ENCODE measurements around the gene HOXB13. TPM values are rescaled to one million over a fixed set of nuclear protein-coding genes. Genes with fewer than 3 reads are reported as not detected.

Gene HOXB13
- total RNA-seq, 2 experiments from 2014 or later: not detected

DNA sequence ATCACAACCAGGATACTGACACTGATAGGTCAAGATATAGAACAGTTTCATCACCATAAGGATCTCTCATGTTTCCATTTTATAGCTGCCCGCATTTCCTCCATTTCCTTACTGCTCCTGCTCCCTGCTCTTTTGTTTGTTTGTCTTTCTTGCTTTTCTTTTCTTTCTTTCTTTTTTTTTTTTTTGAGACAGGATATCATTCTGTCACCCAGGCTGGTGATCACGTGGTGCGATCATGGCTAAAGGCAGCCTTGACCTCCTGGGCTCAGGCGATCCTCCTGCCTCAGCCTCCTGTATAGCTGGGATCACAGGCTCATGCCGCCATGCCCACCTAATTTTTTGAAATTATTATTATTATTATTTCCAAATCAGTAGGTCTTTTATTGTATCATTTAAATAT is 37.9 kb downstream of the HOXB13 start:
- CTCF ChIA-PET (ENCODE audit: unreplicated experiment): no interaction called here
- no peaks in the 10 kb centered on the region for H3K4me1 ChIP-seq (ENCODE audit: insufficient read depth, low read length, poor library complexity, severe bottlenecking)

GRCh38 chr17:48681609-48682008 is 46.9 kb downstream of the HOXB13 start:
- Histone ChIP-seq H3K9me3 (ENCODE audit: low read length) (no peaks in the 10 kb centered on the region), H4K20me1 (ENCODE audit: insufficient read depth, low read length) (no peaks in the 10 kb centered on the region), H3K36me3 (ENCODE audit: insufficient read depth, low read length) (no peaks in the 10 kb centered on the region), H3K9me2 (ENCODE audit: insufficient read depth, low read length) (no peaks in the 10 kb centered on the region), H3K4me2 (ENCODE audit: low read length) (no peak overlapping the region), H3K4me1 (ENCODE audit: insufficient read depth, low read length, poor library complexity, severe bottlenecking) (no peaks in the 10 kb centered on the region), H3K4me3 (ENCODE audit: low read depth, low read length, poor library complexity, severe bottlenecking) (no peak overlapping the region), H3K27ac (ENCODE audit: low read depth, low read length, poor library complexity, severe bottlenecking) (no peak overlapping the region), H3K79me2 (ENCODE audit: insufficient read depth, low read depth, low read length) (no peaks in the 10 kb centered on the region), H2AFZ (ENCODE audit: low read length) (no peak overlapping the region)
- no peak for TF ChIP-seq EZH2phosphoT487 (IDR thresholded peaks at IDR 0.05; ENCODE audit: borderline replicate concordance, low read depth, low read length)
- TF ChIP-seq, protein P1, sequence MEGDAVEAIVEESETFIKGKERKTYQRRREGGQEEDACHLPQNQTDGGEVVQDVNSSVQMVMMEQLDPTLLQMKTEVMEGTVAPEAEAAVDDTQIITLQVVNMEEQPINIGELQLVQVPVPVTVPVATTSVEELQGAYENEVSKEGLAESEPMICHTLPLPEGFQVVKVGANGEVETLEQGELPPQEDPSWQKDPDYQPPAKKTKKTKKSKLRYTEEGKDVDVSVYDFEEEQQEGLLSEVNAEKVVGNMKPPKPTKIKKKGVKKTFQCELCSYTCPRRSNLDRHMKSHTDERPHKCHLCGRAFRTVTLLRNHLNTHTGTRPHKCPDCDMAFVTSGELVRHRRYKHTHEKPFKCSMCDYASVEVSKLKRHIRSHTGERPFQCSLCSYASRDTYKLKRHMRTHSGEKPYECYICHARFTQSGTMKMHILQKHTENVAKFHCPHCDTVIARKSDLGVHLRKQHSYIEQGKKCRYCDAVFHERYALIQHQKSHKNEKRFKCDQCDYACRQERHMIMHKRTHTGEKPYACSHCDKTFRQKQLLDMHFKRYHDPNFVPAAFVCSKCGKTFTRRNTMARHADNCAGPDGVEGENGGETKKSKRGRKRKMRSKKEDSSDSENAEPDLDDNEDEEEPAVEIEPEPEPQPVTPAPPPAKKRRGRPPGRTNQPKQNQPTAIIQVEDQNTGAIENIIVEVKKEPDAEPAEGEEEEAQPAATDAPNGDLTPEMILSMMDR (conservative IDR thresholded peaks at IDR 0.05; ENCODE audit: low read length): no peak
- no peak for DNase-seq (ENCODE audit: low spot score)
- POLR2A ChIA-PET: interaction anchor here (0.7 kb wide), 1 partner anchor 118 kb away, joined by 3 read pairs; no protein-coding TSS in a partner anchor
- CTCF ChIA-PET (ENCODE audit: unreplicated experiment): no interaction called here
- intact Hi-C loops (cut with micrococcal nuclease; ENCODE audit: unreplicated experiment): no loop called here
- no TSS peak for BruUV-seq (replicated peaks)

More for the DNA sequence above, 37.9 kb downstream of the HOXB13 start:
- TF ChIP-seq EZH2phosphoT487 (IDR thresholded peaks at IDR 0.05; ENCODE audit: borderline replicate concordance, low read depth, low read length): no peak
- TF ChIP-seq, protein P1 (conservative IDR thresholded peaks at IDR 0.05; ENCODE audit: low read length): no peak
- POLR2A ChIA-PET: no interaction called here
- DNase-seq (ENCODE audit: low spot score): no peak
- Histone ChIP-seq H3K79me2 (ENCODE audit: insufficient read depth, low read depth, low read length) (no peaks in the 10 kb centered on the region), H2AFZ (ENCODE audit: low read length) (no peak overlapping the region), H3K9me3 (ENCODE audit: low read length) (no peaks in the 10 kb centered on the region), H3K36me3 (ENCODE audit: insufficient read depth, low read length) (no peaks in the 10 kb centered on the region), H3K9me2 (ENCODE audit: insufficient read depth, low read length) (no peaks in the 10 kb centered on the region), H3K27ac (ENCODE audit: low read depth, low read length, poor library complexity, severe bottlenecking) (no peak overlapping the region), H3K4me3 (ENCODE audit: low read depth, low read length, poor library complexity, severe bottlenecking) (no peak overlapping the region), H4K20me1 (ENCODE audit: insufficient read depth, low read length) (no peaks in the 10 kb centered on the region), H3K4me2 (ENCODE audit: low read length) (no peak overlapping the region)
- no TSS peak for BruUV-seq (replicated peaks)
- intact Hi-C loops (cut with micrococcal nuclease; ENCODE audit: unreplicated experiment): no loop called here

DNA sequence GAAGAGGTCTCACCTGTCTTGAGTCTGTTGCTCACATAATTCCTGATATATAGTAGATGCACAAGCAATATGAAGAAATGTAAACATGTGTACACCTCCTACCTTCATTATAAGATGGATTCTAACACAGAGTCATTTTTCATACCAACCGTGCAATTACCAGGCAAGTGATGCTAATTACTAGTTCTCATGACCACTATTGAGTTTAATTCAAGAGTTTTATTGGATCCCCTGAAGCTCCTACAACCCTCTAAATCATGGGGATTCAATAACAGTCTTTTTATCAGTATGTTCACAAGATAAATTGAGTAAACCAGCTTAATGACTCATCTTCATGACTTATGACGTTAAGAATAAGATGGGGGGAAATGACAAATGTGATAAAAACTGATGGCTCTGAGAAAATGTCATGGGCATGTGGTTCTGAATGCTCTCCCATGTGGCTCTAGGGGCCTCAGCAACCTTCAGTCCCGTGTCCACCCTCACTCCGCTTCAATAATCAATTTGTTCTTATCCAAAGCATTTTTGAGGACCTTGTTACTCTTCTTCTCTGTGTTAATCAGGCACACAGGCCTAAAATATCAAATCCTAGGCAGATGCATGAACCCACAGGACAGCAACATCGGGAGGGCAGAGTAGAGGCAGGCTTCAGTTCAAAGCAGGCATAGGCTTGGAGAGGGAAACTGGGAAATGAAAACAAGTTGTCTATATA is 49.0 kb downstream of the HOXB13 start:
- DNase-seq (ENCODE audit: low spot score): no peak
- Histone ChIP-seq H3K36me3 (ENCODE audit: insufficient read depth, low read length) (no peaks in the 10 kb centered on the region), H3K4me1 (ENCODE audit: insufficient read depth, low read length, poor library complexity, severe bottlenecking) (no peaks in the 10 kb centered on the region), H3K9me3 (ENCODE audit: low read length) (no peaks in the 10 kb centered on the region), H3K4me3 (ENCODE audit: low read depth, low read length, poor library complexity, severe bottlenecking) (no peak overlapping the region), H3K9me2 (ENCODE audit: insufficient read depth, low read length) (no peaks in the 10 kb centered on the region), H3K4me2 (ENCODE audit: low read length) (no peak overlapping the region), H3K79me2 (ENCODE audit: insufficient read depth, low read depth, low read length) (no peaks in the 10 kb centered on the region), H4K20me1 (ENCODE audit: insufficient read depth, low read length) (no peaks in the 10 kb centered on the region), H2AFZ (ENCODE audit: low read length) (no peak overlapping the region), H3K27ac (ENCODE audit: low read depth, low read length, poor library complexity, severe bottlenecking) (no peak overlapping the region)
- intact Hi-C loops (cut with micrococcal nuclease; ENCODE audit: unreplicated experiment): loop anchor here (2.0 to 5.0 kb wide), 3 partner anchors 128 to 353 kb away; no protein-coding TSS in a partner anchor
- no TSS peak for BruUV-seq (replicated peaks)
- POLR2A ChIA-PET: interaction anchor here (0.8 kb wide), 1 partner anchor 283 kb away, joined by 3 read pairs; no protein-coding TSS in a partner anchor
- TF ChIP-seq EZH2phosphoT487 (IDR thresholded peaks at IDR 0.05; ENCODE audit: borderline replicate concordance, low read depth, low read length): no peak
- TF ChIP-seq, protein P1 (conservative IDR thresholded peaks at IDR 0.05; ENCODE audit: low read length): no peak
- CTCF ChIA-PET (ENCODE audit: unreplicated experiment): interaction anchor here (0.6 kb wide), 1 partner anchor 15 kb away, joined by 3 read pairs; no protein-coding TSS in a partner anchor
